T-cell (primary cell): ENCODE data around the gene SEMA3C. TPM values are rescaled to one million over a fixed set of nuclear protein-coding genes. Genes with fewer than 3 reads are reported as not detected.

Experiments
- ATAC-seq, 4 experiments: fragments of 200-7000 bp in 3 of 4; fragments of 150-1000 bp in 1 of 4; cut with Tn5 transposase; replicated peaks in 1 of 4; 1 replicate in 3 of 4; 2 replicates in 1 of 4; pipeline ENCODE4 v1.10.0; 2021; ENCODE audit warnings: moderate library complexity in 3 of 4, mild to moderate bottlenecking in 2 of 4, moderate number of reproducible peaks in 1 of 4
- CTCF ChIA-PET, 2 donors: fragments of 300-600 bp; sonication (Branson Sonifier 250); formaldehyde crosslinking; loops; one replicate each; lab custom pipeline; 2022; ENCODE audit warnings: antibody characterized with exemption in 2 of 2; lab: Charles Lee
- POLR2A ChIA-PET, 2 donors: fragments of 300-600 bp; sonication (Branson Sonifier 250); formaldehyde crosslinking; loops; one replicate each; lab custom pipeline; 2022; ENCODE audit warnings: antibody characterized with exemption in 2 of 2; lab: Charles Lee
- DNase-seq, 35 experiments: peaks; one replicate each; pipeline versions ENCODE4 v3.0.0 to v3.0.0-alpha.2; 2013 to 2023
- H3K27ac ChIP-seq: one replicate; pipeline ENCODE4 v1.5.1; 2013; ENCODE audit warnings: low read length
- H3K27me3 ChIP-seq, 2 experiments: replicated peaks in 1 of 2; 1 replicate in 1 of 2; 2 replicates in 1 of 2; pipeline versions ENCODE4 v1.6.1 to v1.7.0; 2013; ENCODE audit warnings: low read length in 1 of 2, mixed read lengths in 1 of 2; ENCODE audit not compliant: control insufficient read depth in 2 of 2, insufficient read depth in 2 of 2; ENCODE audit errors: extremely low read depth in 1 of 2
- H3K36me3 ChIP-seq, 2 donors: 1 replicate in 1 of 2; 2 replicates in 1 of 2; pipeline versions ENCODE4 v1.6.1 to v1.7.0; 2013; ENCODE audit warnings: low read length in 1 of 2; ENCODE audit not compliant: control insufficient read depth in 2 of 2, insufficient read depth in 1 of 2; ENCODE audit errors: extremely low read depth in 1 of 2
- H3K4me1 ChIP-seq, 2 experiments: 1 replicate in 1 of 2; 2 replicates in 1 of 2; pipeline versions ENCODE4 v1.6.1 to v1.7.0; 2013; ENCODE audit warnings: low read length in 2 of 2, mixed read lengths in 1 of 2; ENCODE audit not compliant: insufficient read depth in 2 of 2, control insufficient read depth in 1 of 2; ENCODE audit errors: extremely low read depth in 1 of 2
- H3K4me3 ChIP-seq, 2 donors: 1 replicate in 1 of 2; 2 replicates in 1 of 2; pipeline versions ENCODE4 v1.5.1 to v1.7.0; 2013; ENCODE audit warnings: mild to moderate bottlenecking in 2 of 2, low read length in 1 of 2, moderate library complexity in 1 of 2; ENCODE audit not compliant: control insufficient read depth in 1 of 2; ENCODE audit errors: extremely low read depth in 1 of 2
- H3K9me3 ChIP-seq: 2 replicates; pipeline ENCODE4 v1.7.0; 2013
- H3K27ac Mint-ChIP-seq, 2 donors: one replicate each; pipeline ENCODE4 v1.8.0; 2020 to 2021; ENCODE audit warnings: mild to moderate bottlenecking in 2 of 2, mixed read lengths in 2 of 2
- H3K27me3 Mint-ChIP-seq, 2 donors: one replicate each; pipeline ENCODE4 v1.8.0; 2021 to 2022; ENCODE audit warnings: mixed read lengths in 2 of 2
- H3K36me3 Mint-ChIP-seq: one replicate; pipeline ENCODE4 v1.8.0; 2021; ENCODE audit warnings: mixed read lengths
- H3K4me1 Mint-ChIP-seq, 3 donors: one replicate each; pipeline ENCODE4 v1.8.0; 2020 to 2022; ENCODE audit warnings: mixed read lengths in 3 of 3, mild to moderate bottlenecking in 1 of 3
- H3K4me3 Mint-ChIP-seq, 3 donors: one replicate each; pipeline ENCODE4 v1.8.0; 2020 to 2022; ENCODE audit warnings: mild to moderate bottlenecking in 3 of 3, mixed read lengths in 3 of 3, moderate library complexity in 3 of 3
- H3K9me3 Mint-ChIP-seq, 3 donors: one replicate each; pipeline ENCODE4 v1.8.0; 2020 to 2022; ENCODE audit warnings: mixed read lengths in 3 of 3
- WGBS: methylation state at CpG from one replicate; pipeline ENCODE4 v1.1.5; 2013; ENCODE audit warnings: missing lambda C conversion rate; ENCODE audit not compliant: insufficient coverage; 5-methylcytosine and 5-hydroxymethylcytosine counted together
- total RNA-seq, 35 experiments: library from RNA in 6 of 35; stranded (reverse) in 6 of 35; fragments of 120-200 nt in 1 of 35; gene quantifications; one replicate each; pipeline versions ENCODE4 v1.2.1 to v1.2.4 and lab custom pipeline; 2013 to 2026

Gene SEMA3C
- total RNA-seq, 5 donors from 2014 or later (not counting 1 experiment from before 2014, with no cell fraction given): 0.10 to 1.2 (median 0.23) TPM

DNA sequence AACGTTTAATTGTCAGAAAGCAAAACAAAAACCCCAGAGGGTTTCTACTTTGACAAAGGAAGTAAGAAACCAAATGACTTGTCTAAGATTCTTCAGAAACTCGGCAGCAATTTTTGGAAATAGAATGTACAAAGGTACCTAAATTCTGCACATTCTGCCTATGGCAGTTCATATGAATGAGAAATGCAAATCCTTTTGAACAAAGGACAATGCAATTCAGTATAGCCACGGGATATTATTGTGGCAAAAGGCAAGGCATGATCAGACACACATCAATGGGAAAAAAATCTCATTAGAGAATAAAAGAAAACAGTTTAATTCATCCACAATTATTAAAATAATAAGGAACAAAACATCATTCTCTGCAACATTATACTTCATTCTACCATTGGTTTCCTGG is 93.4 kb downstream of the SEMA3C start:
- ATAC-seq: no peak
- WGBS: 40% methylated on average over 1 of the region's 3 CpGs
- H3K4me1 Mint-ChIP-seq: no peaks in the 10 kb centered on the region
- peaks cover 0 to 6% (median 5%) of the 10 kb centered on the region in 3 donors for H3K9me3 Mint-ChIP-seq
- ChIA-PET CTCF (no interaction called here), POLR2A (no interaction called here)
- no peak overlapping the region for H3K27ac ChIP-seq
- no peak overlapping the region for H3K4me3 Mint-ChIP-seq
- no peaks in the 10 kb centered on the region for H3K4me1 ChIP-seq
- no peaks in the 10 kb centered on the region for H3K27me3 Mint-ChIP-seq
- H3K4me3 ChIP-seq: no peak overlapping the region
- no peak for DNase-seq
- H3K27me3 ChIP-seq: no peaks in the 10 kb centered on the region
- no peaks in the 10 kb centered on the region for H3K9me3 ChIP-seq
- no peaks in the 10 kb centered on the region for H3K36me3 ChIP-seq
- H3K27ac Mint-ChIP-seq: no peak overlapping the region
- H3K36me3 Mint-ChIP-seq: no peaks in the 10 kb centered on the region

DNA sequence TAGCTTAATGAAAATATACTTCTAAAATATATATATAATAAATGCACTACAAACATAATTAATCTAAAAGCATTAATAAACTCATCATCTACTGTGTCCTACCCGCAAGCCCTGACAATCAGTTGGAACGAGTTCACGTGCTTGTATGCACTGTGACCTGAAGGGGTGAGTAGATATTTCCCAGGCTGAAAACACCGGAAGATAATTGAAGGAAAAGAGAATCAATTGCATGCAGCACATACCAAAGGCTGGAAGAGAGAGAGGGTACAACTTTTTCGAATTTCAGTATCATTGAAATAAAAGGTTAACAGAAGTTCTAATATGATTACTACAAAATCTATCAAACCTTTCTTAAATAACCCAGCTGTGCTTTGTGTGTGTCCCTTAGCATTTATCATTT is 94.6 kb downstream of the SEMA3C start:
- no peak overlapping the region for H3K4me3 Mint-ChIP-seq
- no peak overlapping the region for H3K27ac Mint-ChIP-seq
- no peaks in the 10 kb centered on the region for H3K27me3 Mint-ChIP-seq
- POLR2A ChIA-PET: no interaction called here
- CTCF ChIA-PET: no interaction called here
- no peak for ATAC-seq
- H3K27ac ChIP-seq: no peak overlapping the region
- H3K9me3 Mint-ChIP-seq: peaks cover 0 to 5% (median 3%) of the 10 kb centered on the region in 3 donors
- no peaks in the 10 kb centered on the region for H3K4me1 ChIP-seq
- no peaks in the 10 kb centered on the region for H3K4me1 Mint-ChIP-seq
- H3K4me3 ChIP-seq: no peak overlapping the region
- no peak for DNase-seq
- H3K9me3 ChIP-seq: no peaks in the 10 kb centered on the region
- H3K36me3 Mint-ChIP-seq: no peaks in the 10 kb centered on the region
- no peaks in the 10 kb centered on the region for H3K27me3 ChIP-seq
- WGBS: no CpG with 5 or more reads among the region's 5 CpGs
- no peaks in the 10 kb centered on the region for H3K36me3 ChIP-seq

DNA sequence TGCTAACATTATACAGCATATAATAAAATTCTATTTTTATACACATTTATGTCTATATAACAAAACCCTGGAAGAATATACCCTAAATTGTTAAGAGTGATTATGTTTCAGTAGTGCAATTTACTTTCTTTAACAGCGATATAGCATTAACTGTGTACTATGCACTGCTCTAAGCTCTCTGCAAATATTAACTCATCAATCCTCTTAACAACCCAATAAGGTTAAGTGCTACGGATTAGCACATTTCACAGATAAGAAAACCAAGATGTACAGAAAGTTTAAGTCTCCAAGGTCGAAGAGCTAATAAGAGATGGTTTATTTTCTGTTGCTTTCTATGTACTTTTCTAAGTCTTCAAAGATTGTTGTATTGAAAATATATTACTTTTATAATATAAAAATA is 95.8 kb downstream of the SEMA3C start:
- ChIA-PET POLR2A (no interaction called here), CTCF (no interaction called here)
- Mint-ChIP-seq H3K9me3 (peaks cover 0 to 8% (median 6%) of the 10 kb centered on the region in 3 donors), H3K27ac (no peak overlapping the region), H3K4me1 (no peaks in the 10 kb centered on the region), H3K4me3 (no peak overlapping the region), H3K36me3 (no peaks in the 10 kb centered on the region), H3K27me3 (no peaks in the 10 kb centered on the region)
- ATAC-seq (no peak), DNase-seq (no peak)
- H3K9me3 ChIP-seq: no peaks in the 10 kb centered on the region
- H3K27ac ChIP-seq: no peak overlapping the region
- no peaks in the 10 kb centered on the region for H3K4me1 ChIP-seq
- H3K27me3 ChIP-seq: no peaks in the 10 kb centered on the region
- no CpG with 5 or more reads among the region's 3 CpGs for WGBS
- H3K36me3 ChIP-seq: no peaks in the 10 kb centered on the region
- H3K4me3 ChIP-seq: no peak overlapping the region

DNA sequence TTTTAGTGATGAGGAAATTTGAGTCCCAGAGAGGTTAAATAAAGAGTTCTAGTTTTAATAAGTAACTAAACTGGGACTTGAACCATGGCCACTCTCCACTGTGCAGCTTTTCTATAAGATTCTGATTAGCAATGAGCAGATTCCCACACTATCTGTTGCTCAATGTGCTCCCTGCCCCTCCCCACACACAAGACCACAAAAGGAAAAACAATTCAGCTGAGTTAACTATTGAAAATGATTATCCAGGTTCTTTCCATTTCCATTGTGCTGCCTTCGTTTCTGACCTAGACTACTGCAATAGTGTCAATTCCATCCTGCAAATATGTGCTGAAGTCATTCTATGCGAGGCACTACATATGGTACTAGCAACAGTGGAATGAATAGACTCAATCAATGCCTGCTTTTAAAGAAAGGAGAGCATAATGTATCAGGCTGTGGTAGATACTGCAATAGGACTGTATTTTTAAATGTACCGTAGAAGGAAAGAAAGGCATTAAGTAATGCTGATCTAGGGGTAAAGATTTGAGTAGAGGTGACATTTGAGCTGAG is 97.0 kb downstream of the SEMA3C start:
- H3K9me3 ChIP-seq: no peaks in the 10 kb centered on the region
- no peaks in the 10 kb centered on the region for H3K27me3 Mint-ChIP-seq
- DNase-seq: no peak
- no peaks in the 10 kb centered on the region for H3K27me3 ChIP-seq
- ATAC-seq: no peak
- peaks cover 0 to 8% (median 6%) of the 10 kb centered on the region in 3 donors for H3K9me3 Mint-ChIP-seq
- ChIA-PET CTCF (no interaction called here), POLR2A (no interaction called here)
- no peak overlapping the region for H3K4me3 Mint-ChIP-seq
- WGBS: no CpG with 5 or more reads among the region's 3 CpGs
- no peak overlapping the region for H3K4me3 ChIP-seq
- H3K4me1 Mint-ChIP-seq: no peaks in the 10 kb centered on the region
- no peak overlapping the region for H3K27ac Mint-ChIP-seq
- no peak overlapping the region for H3K27ac ChIP-seq
- H3K36me3 ChIP-seq: no peaks in the 10 kb centered on the region
- H3K4me1 ChIP-seq: no peaks in the 10 kb centered on the region
- no peaks in the 10 kb centered on the region for H3K36me3 Mint-ChIP-seq

DNA sequence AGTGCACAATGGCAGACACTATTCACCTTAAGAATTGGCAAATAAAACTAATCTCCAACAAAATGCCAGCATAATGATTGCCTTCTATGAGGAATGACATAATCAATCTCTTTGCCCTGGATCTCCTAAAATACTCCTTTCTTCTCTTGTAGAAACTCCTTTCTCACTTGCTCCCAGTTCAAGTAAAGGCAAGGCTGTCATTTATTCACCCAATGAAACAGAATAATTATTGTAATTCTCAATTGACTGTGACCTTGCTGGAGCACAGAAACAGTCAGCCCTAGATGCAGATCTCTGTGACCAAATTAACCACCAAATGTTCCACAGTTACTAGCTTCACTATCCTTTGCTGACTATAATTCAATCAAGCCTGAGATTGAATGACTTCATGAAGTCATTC is 99.3 kb downstream of the SEMA3C start:
- DNase-seq (no peak), ATAC-seq (no peak)
- no peaks in the 10 kb centered on the region for H3K36me3 Mint-ChIP-seq
- Histone ChIP-seq H3K27me3 (no peaks in the 10 kb centered on the region), H3K9me3 (no peaks in the 10 kb centered on the region), H3K4me3 (no peak overlapping the region), H3K4me1 (no peaks in the 10 kb centered on the region), H3K36me3 (no peaks in the 10 kb centered on the region), H3K27ac (no peak overlapping the region)
- no peak overlapping the region for H3K4me3 Mint-ChIP-seq
- H3K4me1 Mint-ChIP-seq: no peaks in the 10 kb centered on the region
- ChIA-PET CTCF (no interaction called here), POLR2A (no interaction called here)
- no peak overlapping the region for H3K27ac Mint-ChIP-seq
- no peaks in the 10 kb centered on the region for H3K27me3 Mint-ChIP-seq
- peaks cover 5 to 22% (median 6%) of the 10 kb centered on the region in 3 donors for H3K9me3 Mint-ChIP-seq

DNA sequence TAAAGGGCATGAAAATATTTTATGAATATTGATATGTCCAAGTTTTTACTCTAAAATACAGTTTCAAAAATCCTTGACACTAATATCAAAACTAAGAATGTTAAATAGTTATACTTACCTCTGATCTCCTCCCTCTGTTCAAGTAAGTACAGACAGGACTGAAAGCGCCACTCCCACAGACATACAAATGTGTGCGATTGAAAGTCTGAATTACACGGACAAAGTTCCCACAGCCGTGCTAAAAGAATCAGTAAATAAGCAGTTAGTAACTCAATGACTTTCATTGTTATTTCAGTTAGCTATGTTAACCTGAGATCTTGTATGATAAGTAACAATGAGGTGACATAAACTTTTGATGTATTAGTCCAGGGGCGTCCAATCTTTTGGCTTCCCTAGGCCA is 100.7 kb downstream of the SEMA3C start:
- H3K36me3 Mint-ChIP-seq: no peaks in the 10 kb centered on the region

DNA sequence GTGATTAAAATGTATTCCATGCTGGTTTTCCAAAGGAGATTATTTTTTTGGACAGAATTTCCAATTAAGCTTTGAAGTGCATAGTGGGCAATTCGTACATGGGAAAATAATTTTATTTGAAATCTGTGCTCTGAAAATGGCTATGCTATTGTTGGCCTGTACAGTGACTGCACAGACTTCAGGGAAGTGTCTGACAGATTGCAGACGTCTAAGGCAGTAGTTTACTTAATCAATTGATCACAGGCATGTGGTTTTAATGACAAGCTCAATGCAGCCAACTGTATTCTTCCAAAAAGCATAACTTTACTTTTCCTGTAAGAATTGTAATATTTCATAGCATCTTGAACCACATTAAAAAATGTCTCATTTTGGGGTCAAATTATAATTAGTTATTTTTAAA is 102.0 kb downstream of the SEMA3C start:
- ATAC-seq (no peak), DNase-seq (no peak)
- Histone ChIP-seq H3K27me3 (no peaks in the 10 kb centered on the region), H3K4me1 (no peaks in the 10 kb centered on the region), H3K9me3 (no peaks in the 10 kb centered on the region), H3K4me3 (no peak overlapping the region), H3K36me3 (no peaks in the 10 kb centered on the region), H3K27ac (no peak overlapping the region)
- ChIA-PET CTCF (no interaction called here), POLR2A (no interaction called here)
- no peaks in the 10 kb centered on the region for H3K36me3 Mint-ChIP-seq
- no CpG with 5 or more reads among the region's 2 CpGs for WGBS
- H3K4me1 Mint-ChIP-seq: no peaks in the 10 kb centered on the region
- H3K27me3 Mint-ChIP-seq: no peaks in the 10 kb centered on the region
- peaks cover 6 to 36% (median 7%) of the 10 kb centered on the region in 3 donors for H3K9me3 Mint-ChIP-seq
- H3K27ac Mint-ChIP-seq: no peak overlapping the region
- H3K4me3 Mint-ChIP-seq: no peak overlapping the region

More for the DNA sequence above, 100.7 kb downstream of the SEMA3C start:
- Histone ChIP-seq H3K9me3 (no peaks in the 10 kb centered on the region), H3K4me1 (no peaks in the 10 kb centered on the region), H3K36me3 (no peaks in the 10 kb centered on the region), H3K4me3 (no peak overlapping the region), H3K27ac (no peak overlapping the region), H3K27me3 (no peaks in the 10 kb centered on the region)
- H3K27me3 Mint-ChIP-seq: no peaks in the 10 kb centered on the region
- no peaks in the 10 kb centered on the region for H3K4me1 Mint-ChIP-seq
- ATAC-seq (no peak), DNase-seq (no peak)
- H3K27ac Mint-ChIP-seq: no peak overlapping the region
- WGBS: no CpG with 5 or more reads among the region's 5 CpGs
- POLR2A ChIA-PET: no interaction called here
- peaks cover 7 to 31% (median 8%) of the 10 kb centered on the region in 3 donors for H3K9me3 Mint-ChIP-seq
- no peak overlapping the region for H3K4me3 Mint-ChIP-seq
- CTCF ChIA-PET: no interaction called here
